CD4-positive, alpha-beta T cell treated with Interferon alpha-2 for 1 hour (primary cell): Measurements from ENCODE around the gene SUN2.
"Not testable (repeated sequence)": the region's sequence is repeated elsewhere in the genome, so short reads cannot be mapped to it uniquely, and the experiment has no call there.

ENCODE experiments used
- DNase-seq, 2 donors: peaks; one replicate each; pipeline ENCODE4 v3.0.0-alpha.2; 2020 to 2022

Gene SUN2

GRCh38 chr22:38755911-38756532, at the start of gene SUN2:
Gene SUN2, minus strand, starts transcription at chr22:38755998. Its CDS starts 3,370 bp downstream, at chr22:38752628.
- DNase-seq: peak; percentile 92 to 95

- DNase-seq: not testable (repeated sequence)
Measured at GRCh38 chr22:38805041-38805593, 49.3 kb upstream of the SUN2 start.

- DNase-seq: no peak
Measured at GRCh38 chr22:38802671-38803121, 46.9 kb upstream of the SUN2 start.

- no peak for DNase-seq
Measured at GRCh38 chr22:38799265-38800002, 43.6 kb upstream of the SUN2 start.

DNA sequence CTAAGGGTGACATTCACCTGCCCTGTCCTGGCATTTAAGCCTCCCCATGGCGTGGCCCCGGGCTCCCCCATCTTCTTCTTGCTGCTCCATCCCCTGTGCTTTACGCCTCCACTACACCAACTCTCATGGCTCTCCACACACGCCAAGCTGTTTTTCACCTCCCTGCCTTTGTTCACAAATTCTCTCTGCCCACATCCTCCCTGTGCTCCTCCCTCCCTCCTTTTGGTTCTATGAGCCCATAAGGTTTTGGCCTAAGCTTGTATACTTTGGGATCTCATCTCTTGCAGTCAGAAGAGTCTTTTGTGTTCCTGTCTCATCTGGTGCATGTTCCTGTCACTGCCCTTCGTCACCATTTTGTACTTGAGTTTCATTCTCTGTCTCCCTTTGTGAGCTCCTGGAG, 42.7 kb upstream of the SUN2 start:
- DNase-seq: no peak

DNA sequence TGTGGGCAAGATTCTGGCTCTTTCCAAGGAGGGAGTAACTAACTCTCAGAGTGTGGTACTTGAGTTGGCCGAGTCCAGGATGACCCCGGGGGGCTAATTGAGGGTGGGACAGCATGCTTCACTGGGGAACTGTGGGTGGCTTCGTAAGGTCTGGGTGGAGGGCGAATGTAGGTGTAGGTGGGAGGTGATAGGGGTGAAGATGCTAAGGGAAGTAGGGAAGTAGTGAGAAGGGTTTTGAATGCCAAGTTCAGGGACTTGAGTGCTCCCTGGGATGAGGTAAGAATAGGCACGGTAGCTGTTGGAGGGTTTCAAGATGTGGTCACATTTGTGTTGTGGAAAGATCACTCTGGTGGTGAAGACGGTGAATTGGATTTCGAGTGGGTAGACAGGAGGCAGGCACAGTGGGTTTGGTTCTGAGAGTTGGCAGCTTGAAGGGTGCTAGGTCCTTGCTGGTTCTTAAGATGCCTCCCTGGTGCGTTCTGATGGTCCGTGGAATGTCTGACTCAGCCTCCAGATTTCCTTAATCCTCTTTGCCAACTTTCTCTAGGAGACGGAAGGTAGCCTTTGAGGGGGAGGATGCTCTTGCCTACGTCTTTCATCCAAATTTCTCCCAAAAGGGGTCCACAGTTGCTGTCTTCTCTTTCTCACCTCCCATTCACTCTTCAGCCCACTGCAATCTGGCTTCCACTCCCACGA, 40.6 kb upstream of the SUN2 start:
- no peak for DNase-seq

- DNase-seq: no peak
Measured at GRCh38 chr22:38795569-38795968, 39.8 kb upstream of the SUN2 start.

DNA sequence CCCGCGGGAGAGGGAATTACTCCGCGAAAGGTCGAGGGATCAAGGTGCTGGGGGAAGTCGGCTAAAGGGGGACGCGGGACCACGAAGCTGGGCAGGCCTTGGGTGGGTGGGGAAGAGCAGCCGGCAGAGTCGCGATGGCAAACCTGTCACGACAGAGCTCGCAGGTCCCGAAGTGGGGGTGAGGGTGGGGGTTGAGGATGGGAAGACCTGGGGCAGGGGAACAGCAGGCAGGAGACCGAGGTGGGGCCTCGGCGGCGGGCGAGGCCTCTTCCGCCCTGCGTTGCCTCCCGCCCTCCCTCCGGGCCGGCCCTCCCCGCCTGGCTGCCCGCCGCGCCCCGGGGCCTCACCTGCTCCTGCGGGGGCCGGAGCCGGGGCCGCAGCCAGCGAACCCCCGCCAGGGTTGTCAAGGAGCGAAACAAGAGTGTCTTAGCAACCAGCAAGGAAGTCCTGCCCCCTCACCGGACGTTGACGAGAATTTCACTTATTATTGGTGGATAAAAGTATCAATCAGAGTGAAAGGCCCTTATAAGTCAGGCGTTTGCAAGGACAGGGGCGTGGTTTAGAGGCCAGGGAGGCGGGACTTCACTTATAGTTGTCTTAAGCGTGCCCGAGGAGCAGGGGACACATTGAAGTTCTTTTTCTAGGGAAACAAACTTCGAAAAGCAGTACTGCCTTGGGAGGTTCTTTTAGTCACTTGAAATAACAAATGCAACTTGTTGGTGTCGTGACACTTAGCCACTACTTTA, 38.1 kb upstream of the SUN2 start, which contains the start of gene DNAL4:
Gene DNAL4, minus strand, starts transcription at position 423 of the 746 bp plus-strand sequence. CDS start 11,412 bp downstream, outside the sequence.
- DNase-seq: peak; percentile 94 to 97

GRCh38 chr22:38793317-38793716, 37.5 kb upstream of the SUN2 start:
- no peak for DNase-seq

- DNase-seq: no peak
Measured at GRCh38 chr22:38792833-38793232, 37.0 kb upstream of the SUN2 start.

- no peak for DNase-seq
Measured at GRCh38 chr22:38789606-38790005, 33.8 kb upstream of the SUN2 start.

GRCh38 chr22:38788846-38789245, 33.0 kb upstream of the SUN2 start:
- DNase-seq: no peak

DNA sequence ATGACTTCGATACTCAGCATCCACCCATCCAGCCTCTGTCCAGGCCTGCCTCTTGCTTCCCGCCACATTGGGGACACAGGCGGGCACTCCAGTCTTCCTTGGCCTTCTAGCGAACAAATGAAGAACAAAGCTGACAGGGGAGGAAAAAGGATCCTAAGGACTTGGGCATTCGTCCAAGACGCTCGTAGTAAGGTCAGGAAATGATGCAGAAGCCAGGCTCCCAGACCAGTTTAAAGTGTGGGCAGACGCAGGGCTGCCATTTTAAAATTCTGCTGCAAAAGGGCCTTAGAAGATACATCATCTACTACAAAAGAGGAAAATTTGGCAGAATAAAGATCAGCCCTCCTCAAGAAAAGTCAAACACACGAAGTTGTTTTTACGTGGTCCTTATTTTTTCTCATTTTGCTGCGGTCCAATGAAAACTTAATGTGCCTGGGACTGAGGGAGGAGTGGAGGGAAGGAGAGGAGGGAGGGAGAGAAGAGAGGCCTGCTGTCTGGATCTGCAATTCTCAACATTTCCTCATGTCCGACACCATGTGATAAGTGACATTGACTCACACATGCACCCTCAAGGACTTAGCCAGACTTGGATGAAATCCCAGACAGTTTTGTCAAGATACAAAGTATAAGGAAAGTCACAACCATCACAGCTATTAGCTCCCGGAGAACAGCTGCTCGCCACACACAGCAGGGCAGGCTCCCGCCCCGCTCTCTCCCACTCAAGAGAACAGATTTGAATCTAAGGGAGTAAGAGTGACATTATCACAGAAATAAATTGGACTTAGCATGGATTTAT, 32.4 kb upstream of the SUN2 start:
- DNase-seq: no peak

- no peak for DNase-seq
Measured at GRCh38 chr22:38786631-38787030, 30.8 kb upstream of the SUN2 start.

DNA sequence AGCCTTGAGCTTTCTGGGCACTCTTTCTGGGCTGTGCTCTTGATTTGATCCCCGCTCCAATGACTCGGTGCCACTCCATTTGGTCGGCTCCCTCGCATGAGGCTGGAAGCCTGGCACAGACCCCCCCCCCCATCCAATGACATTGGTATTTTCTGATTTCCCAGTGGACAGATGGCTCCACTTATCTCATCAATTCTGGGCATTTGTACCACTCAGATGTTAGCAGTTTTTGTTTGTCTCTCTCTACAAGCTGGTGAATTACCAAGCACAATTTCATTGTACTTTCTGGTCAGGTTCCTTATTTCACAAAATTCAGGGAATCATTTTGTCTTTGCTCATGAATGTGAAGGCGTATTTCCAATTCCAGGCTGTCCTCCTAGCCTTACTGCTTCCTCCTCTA, 29.1 kb upstream of the SUN2 start:
- no peak for DNase-seq

DNA sequence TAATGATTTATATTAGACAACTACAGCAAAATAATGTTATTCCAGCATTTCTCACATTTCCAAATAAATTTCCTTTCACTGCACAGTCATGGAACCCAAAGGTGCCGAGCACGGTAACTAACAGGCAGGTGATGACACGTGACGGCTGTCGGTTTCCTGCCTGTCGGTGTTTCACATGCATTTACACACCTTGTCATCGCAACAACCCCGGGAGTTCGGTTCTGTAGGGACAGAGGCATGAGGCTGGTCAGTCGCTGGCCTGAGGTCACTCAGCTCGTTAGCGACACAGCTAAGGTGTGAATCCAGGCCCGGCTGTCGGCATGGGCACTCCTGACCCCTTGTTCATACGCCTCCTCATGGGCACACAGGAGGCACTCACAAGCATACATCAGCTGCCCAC, 28.2 kb upstream of the SUN2 start:
- no peak for DNase-seq

DNA sequence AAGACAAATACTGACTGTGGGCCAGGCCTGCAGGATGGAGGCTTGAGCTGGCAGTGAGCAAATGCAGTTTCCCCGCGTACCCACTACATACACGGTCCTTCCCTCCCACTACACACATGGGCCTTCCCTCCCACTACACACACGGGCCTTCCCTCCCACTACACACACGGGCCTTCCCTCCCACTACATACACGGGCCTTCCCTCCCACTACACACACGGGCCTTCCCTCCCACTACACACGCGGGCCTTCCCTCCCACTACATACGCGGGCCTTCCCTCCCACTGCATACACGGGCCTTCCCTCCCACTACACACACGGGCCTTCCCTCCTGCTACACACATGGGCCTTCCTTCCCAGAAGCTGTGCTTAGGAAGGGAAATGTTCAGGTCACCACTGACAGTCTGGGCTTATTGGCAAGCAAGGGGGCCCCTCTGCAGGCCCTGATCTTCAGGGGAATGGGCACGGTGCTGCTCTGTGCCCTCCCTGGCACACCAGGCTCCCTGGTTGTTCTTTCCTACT, 27.4 kb upstream of the SUN2 start:
- no peak for DNase-seq

DNA sequence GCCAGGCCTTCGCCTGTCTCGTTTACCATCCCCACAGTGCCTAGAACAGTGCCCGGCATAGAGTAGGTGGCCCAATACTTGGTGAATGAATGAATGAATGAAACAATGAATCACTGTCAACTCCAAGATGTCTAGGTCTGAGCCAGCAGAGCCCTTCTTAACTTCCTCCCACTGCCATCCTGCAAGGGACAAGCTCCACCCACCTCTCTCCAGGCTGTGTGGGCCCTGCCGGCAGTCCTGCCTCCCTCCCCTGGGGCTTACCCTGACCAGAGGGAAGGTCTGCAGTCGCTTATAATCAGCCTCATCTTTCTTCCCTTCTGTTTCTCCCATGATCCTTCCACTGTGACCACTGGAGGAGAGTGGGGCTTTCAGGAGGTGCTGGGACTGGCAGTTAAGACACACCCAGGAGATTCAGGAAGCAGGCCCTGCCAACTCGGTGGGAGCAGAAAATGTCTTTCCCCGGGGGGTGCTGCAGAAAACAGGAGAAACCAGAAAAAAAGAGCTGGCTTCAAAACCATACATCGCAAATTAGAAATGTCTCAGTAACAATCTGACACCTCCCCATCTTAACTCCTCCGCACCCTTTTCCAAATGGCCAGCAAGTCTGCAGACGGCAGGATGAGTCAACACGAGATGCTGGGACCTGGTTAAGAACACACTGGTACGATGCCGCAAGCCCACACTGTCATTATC, 26.8 kb upstream of the SUN2 start:
- no peak for DNase-seq

- no peak for DNase-seq
Measured at GRCh38 chr22:38781033-38781432, 25.2 kb upstream of the SUN2 start.

DNA sequence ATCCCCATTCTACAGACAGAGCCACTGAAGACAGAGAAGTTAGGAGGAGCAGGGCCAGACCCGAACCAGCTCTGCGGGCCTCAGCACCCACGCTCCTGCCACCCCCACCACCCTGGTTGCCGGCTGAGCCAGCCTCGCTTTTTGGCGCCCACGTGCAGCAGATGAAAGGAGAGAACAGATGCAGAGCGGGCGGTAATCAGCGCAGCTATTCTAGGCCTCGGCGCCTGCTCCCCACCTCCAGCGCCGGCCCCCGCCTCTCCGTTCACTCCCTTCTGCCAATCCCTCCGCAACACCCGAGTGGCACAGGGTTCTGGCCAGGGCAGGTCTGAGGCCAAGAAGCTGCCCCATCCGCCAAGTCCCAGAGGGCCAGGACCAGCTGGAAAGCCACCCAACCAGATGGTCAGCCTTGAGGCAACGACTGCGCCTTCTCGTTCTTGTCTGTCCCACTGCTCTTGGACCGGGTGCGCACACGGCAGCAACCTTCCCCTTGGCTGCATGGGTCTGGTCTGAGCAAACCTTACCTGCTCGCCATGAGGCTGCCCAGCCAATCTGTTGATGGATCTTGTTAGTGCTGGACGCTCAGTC, 21.4 kb upstream of the SUN2 start:
- no peak for DNase-seq

DNA sequence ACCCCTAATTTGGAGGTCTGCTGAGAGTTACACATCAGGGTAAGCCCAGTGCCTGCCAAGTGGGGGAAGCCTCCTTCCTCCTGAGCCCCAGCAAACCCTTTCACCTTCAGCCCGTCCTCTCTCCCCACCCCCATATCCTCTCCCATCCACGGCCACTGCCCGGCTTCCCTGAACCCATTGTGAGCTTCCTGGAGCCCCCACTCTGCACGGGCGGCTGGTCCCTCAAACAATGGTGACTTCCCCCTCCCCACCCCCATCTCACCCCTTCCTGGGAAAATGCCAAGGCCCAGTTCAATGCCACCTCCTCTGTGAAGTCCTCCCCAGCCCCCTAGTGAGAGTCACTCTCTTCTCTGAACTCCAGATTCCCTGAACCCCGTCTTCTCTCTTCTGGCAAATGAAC, 20.3 kb upstream of the SUN2 start:
- no peak for DNase-seq
